NCI-H748 (cell line): ENCODE measurements around the gene SPAG16.

Source experiments
- DNase-seq: peaks from one replicate; lab custom pipeline; 2025; ENCODE audit not compliant: unreplicated experiment; lab: John Stamatoyannopoulos, UW

SPAG16 gene

DNA sequence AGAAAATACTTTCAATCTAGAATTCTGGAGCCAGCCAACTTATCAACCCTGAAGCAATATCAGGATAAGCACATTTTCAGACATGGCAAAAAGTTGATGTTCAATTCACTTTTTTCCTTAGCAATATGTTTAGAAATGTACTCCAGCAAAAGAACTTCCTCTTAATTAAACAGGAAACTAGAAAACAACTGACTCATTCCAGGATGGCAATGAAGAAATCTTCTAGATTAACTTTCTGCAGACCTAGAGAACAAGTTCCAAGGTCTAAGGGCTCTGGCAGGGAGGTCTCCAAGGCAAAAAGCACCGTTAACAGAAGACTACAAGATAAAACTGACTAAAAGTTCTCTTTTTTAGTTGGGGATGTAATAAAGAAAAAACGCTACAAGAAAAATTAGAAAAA lies 1057.4 kb downstream of the SPAG16 start:
- DNase-seq, result no peak

DNA sequence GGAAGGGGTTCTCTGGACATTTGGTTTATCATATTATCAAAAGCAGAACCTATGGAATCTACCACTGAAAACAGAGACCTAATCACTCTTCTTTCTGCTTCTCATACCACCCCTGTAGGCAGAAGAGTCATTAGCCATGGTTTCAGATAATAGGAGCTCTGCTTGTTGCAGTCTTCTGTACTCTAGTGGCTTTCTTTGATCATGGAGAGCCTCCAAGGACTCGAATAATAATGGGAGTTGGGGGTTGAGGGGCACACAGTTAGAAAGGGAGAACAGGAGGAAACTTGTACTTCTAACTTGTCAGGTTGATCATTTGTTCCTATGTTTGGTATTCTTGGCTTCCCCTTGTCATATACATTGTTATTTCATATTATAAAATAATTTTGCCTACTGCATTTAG lies 1074.2 kb downstream of the SPAG16 start:
- DNase-seq, result no peak

GRCh38 chr2:214361116-214361515 lies 1076.9 kb downstream of the SPAG16 start:
- no peak for DNase-seq

DNA sequence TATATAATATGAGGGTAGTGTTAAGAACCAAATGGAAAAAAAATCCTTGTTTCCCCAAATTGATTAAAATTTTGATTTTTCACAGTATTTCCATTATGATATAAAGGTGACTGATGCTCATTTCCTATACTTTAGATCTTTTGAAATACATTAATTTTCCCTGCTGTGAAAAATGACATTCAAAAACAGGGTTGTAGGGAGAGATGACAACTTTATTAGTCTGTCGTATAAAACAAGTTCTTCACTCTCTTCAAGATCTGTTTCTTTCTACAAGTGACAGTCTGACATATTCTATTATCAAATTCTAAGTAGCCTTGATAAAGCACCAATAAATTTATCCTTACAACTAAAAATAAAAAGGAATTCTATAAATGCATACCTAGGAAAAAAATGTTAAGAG lies 1081.3 kb downstream of the SPAG16 start:
- no peak for DNase-seq

DNA sequence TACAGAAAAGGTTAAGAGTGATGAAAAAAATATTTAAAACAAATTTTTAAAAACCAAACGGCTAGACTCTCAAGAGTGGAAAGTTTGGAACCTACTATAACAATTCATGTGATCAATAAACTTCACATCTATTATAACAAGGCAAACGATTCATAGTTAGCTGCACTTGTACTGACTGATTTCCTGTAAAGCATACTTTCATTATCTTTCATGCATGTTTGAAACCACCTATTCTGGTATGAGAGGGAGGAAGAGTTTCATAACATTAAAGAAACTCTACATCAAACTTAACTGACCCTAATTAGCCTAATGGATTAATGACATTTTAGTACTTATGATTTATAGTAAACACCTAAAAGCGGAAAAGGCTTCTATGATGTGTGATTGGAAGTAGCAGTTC lies 1082.9 kb downstream of the SPAG16 start:
- no peak for DNase-seq

- no peak for DNase-seq
Observed at GRCh38 chr2:214376618-214377285, 1092.5 kb downstream of the SPAG16 start.

- no peak for DNase-seq
Observed at GRCh38 chr2:214377286-214377624, 1093.0 kb downstream of the SPAG16 start.

- DNase-seq, result no peak
Observed at GRCh38 chr2:214378455-214379103, 1094.3 kb downstream of the SPAG16 start.

DNA sequence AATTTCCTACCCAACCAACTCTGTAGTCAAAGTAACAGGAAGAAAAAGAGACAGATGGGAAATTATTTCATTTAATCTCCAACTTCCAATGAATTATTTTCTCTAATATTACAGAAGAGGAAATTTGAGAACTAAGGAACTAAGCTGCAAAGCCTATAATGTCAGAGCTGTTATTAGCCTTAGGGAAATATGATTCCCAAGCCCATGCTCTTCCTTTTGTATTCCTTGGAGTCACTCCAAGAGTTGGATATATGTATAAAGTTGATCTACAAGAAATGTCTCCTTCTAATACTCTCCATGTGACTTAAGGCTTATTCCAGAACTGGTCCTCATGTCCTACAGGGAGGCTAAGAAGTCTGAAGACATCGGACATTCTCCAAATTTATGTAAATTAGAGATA lies 1095.0 kb downstream of the SPAG16 start:
- no peak for DNase-seq

DNA sequence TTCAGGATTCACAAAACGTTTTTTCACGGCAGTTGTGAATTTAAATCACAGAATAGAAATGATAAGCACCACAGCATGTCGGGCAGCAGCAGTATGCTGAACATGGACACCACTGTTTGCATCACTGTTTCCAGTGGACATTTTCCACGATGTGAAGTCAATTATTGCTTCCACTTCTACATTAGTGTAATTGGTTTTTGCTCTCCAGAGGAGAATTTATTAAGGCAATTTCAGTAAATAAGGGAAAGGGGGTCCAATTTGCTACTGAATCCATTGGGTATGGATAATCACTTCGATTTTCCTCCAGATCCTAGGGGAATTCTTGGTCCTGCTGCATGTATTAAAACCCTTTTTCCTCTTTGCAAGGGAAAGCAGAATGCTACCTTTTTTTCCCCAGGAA lies 1096.4 kb downstream of the SPAG16 start:
- DNase-seq, result no peak

- DNase-seq, result no peak
Observed at GRCh38 chr2:214382229-214382628, 1098.0 kb downstream of the SPAG16 start.

DNA sequence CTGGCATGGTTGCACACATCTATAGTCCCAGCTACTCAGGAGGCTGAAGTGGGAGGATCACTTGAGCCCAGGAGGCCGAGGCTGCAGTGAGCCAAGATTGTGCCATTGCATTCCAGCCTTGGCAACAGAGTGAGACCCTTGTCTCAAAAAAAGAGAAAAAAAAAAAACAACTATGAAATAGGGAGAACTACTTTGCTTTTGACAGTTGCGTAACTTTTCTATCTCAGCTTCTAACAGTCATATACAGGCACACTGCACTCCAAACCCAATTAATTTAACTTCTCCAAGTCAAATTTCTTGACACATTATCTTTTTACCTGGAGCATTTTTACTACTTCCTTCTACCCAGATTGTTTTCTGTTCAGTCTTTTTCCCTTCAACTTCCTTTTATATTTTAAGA lies 1102.5 kb downstream of the SPAG16 start:
- no peak for DNase-seq

GRCh38 chr2:214389334-214389733 lies 1105.1 kb downstream of the SPAG16 start:
- no peak for DNase-seq

- no peak for DNase-seq
Observed at GRCh38 chr2:214393796-214394195, 1109.5 kb downstream of the SPAG16 start.

GRCh38 chr2:214395040-214395439 lies 1110.8 kb downstream of the SPAG16 start:
- DNase-seq, result no peak

DNA sequence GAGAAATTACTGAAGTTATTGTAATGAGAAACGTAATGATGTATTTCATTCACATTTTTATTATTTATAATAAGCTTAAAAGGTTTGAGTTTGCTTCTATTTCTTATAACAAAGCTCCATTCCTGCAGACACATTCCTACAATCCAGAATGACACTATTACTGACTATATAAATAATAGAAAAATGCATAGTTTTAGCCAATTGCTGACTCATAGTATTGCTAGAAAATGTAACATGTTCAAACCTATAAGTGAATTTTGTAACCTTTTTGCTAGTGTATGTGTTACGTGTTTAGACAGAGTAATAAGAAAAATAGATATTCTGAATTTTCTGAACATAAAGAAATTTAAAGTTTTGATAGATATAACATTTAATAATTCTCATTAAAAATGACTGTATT lies 1117.3 kb downstream of the SPAG16 start:
- DNase-seq, result no peak

GRCh38 chr2:214410128-214410775 lies 1126.0 kb downstream of the SPAG16 start:
- peak; percentile 85 for DNase-seq

DNA sequence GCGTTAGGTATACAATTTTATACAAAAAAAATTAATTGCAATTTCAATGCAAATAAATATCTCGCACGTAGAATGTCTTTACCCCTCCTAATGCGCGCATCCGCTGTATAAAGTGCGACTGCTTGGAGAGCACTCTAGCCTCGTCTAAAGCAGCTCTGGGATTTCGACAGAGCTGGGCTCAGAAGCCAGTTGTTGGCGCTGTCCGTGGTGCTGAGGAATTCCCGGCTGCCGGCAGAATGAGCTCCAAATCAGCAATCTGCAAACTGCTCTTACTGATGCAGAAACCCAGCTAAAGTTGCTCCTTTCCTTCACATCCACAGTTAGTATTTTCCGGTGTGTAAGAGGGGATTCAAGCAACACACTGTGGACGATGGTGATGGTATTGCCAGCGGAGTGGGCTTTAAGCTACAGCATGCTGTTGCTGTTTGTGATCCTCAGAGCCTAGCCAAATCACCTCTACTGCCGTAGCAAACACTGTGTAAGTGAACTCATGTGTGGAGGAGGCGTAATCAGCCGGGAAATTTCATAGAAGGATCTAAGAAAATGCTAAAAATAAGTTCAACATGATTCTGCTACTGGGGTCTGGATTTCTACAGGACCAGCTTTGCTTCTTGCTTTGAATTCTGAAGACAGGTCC lies 1126.8 kb downstream of the SPAG16 start, which contains the start of gene VWC2L:
Gene VWC2L (plus strand): TSS at position 137 of the 637 bp plus-strand sequence. CDS start 3,140 bp downstream, outside the sequence.
- peak; percentile 88 for DNase-seq

DNA sequence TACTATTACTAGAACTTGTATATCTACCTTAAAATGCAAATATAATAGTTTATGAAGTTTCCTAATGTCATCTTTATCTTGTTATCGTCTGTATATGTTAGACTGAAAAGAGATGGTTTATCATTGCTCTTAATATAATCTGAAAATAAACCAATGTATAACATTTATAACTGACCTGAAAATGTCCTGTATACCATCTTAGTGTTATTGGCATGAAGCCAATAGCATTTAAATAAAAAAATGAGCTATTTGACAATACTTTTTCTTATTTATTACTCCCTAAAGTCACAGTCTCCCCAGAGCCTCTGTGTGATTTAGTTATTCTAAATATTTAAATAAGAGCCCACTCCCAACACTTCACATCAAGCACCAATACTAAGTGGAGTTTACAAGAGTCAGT lies 1128.4 kb downstream of the SPAG16 start:
- DNase-seq, result peak; percentile 5

DNA sequence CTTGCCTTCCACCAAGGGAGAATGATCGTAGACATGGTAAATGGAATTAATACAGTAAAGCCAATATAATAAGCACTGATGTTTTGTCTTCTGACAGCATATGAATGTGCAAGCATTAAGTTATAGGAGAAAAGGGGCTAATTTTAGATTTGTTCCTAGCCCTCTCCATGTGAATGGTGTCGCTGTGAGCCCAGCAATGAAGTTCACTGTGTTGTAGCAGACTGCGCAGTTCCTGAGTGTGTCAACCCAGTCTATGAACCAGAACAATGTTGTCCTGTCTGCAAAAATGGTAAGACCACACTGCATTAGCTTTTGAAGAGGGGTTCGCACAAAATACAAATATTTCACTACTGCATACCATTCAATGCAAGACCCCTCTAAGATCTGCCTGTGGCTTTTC lies 1152.2 kb downstream of the SPAG16 start:
- DNase-seq, result no peak

DNA sequence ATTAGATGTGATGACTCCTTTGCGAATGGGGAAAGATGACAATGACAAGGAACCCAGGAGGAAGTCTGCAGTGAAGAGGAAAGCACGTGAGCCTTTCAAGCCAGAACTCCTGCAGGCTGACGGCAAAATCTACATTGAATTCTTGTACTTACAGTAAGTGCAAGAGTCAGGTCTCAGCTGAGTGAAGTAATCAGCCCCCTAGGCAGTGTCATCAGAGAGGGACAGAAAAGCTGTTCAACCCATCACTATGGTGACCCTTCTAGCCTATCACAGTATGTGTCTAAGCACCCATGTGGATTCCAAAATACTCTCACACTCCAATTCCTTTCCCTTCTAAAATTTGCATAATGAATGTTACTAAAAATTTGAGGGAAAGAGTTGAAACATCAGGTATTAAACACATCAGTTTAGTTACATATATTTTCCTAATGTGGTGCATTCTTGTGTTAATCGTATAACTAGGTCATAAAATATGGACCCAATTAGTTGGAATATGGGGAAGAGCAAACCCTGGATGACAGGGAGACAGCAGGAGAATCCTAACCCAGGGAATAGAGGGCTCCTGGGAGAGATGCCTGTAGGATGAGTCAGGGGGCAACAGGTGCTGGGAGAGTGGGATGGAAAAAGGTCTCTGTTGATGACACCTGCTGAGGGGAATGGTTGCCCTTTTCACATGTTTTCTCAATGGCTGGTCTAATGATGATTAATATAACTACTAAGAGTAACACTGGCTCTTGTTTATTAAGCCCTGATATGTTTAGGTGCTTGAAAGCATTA lies 1166.0 kb downstream of the SPAG16 start:
- DNase-seq, result no peak
